GM18951 (cell line): ENCODE data around the gene AQP9.

Experiments used
- POLR2A ChIP-seq: IDR thresholded peaks from 4 replicates; pipeline ENCODE4 v1.6.1; 2011; ENCODE audit warnings: mild to moderate bottlenecking; ENCODE audit not compliant: insufficient read length, insufficient read depth; ENCODE audit errors: extremely low read depth
- in situ Hi-C: fragments of 300-500 bp; cut with MboI; formaldehyde crosslinking; loops from one replicate; pipeline ENCODE4 v1.12.0; 2022; ENCODE audit warnings: low sequenced_read_pairs, mixed read lengths, inconsistent platforms; ENCODE audit not compliant: unreplicated experiment

Gene AQP9

DNA sequence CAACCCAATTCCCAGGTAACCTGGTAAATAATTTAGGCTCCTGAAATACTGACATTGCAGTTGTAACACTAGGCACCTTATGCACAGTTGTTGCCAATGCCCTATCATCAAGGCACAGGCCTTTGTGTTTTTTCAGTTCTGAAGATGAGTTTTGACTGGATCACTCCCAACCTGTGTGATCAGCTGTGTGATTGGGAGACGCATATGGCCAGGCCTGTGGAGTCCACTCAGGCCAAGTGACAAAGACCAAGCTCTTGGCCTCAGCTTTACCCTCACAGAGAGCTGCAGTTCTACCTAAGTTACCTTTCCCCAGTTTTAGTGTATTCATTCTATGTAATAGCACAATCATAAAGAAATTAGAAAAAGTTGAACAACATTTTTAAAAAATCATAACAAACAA is 19.2 kb upstream of the AQP9 start:
- in situ Hi-C loops = no loop called here
- TF ChIP-seq POLR2A = no peak

DNA sequence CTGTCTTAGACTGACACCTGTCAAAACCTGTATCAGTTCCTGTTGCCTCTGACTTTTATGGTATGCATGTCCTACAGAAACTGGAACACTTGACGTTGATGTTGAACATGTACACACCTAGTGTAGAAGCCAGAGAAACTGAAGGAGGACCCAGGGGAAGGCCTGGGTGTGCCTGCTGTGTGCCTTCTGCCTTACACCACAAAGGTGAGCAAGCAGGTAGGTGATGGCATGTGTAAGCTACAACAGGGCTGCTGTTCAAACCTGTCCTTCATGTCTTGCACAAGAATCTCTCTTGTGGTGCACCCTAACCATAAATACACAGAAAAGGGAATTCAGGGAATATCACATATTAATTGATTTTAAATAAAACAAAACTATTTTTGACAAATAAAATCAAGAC is 13.6 kb upstream of the AQP9 start:
- in situ Hi-C loops = no loop called here
- no peak for TF ChIP-seq POLR2A

DNA sequence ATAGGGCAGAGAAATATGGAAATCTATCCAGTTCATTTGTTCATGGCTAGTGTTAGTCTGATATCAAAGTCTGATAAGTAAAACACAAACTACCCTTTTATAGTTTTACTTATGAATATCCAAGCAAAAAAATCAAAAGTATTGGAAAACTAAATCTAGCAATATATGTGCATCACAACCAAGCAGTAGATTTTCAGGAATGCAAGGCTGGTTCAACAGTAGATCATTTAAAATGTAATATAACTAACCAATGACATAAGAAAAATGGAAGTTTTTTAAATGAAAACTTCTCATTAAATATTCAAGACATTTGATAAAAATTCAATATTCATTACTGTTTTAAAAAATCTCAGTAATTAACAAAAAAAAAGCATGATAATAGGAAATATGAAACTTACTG is 12.8 kb upstream of the AQP9 start:
- in situ Hi-C loops = no loop called here
- no peak for TF ChIP-seq POLR2A

DNA sequence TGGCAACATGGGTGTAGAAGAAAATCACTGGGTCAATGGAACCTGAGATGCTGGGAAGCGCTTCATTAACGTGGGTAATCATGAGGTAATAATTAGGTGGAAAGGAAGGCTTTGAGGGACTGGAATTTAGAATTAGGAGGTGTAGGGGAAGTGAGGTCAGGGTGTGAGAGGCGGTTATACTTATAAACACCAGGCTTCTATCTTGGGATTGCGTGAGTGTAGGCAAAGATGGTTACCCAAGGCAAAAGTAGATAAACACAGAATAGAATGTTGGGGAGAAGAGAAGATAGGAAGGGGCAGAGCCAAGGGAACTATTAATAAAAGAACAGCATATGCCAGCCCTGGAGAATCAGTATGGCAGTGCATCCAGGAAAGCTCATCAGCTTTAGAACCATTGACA is 3.3 kb upstream of the AQP9 start:
- in situ Hi-C loops = no loop called here
- no peak for TF ChIP-seq POLR2A

DNA sequence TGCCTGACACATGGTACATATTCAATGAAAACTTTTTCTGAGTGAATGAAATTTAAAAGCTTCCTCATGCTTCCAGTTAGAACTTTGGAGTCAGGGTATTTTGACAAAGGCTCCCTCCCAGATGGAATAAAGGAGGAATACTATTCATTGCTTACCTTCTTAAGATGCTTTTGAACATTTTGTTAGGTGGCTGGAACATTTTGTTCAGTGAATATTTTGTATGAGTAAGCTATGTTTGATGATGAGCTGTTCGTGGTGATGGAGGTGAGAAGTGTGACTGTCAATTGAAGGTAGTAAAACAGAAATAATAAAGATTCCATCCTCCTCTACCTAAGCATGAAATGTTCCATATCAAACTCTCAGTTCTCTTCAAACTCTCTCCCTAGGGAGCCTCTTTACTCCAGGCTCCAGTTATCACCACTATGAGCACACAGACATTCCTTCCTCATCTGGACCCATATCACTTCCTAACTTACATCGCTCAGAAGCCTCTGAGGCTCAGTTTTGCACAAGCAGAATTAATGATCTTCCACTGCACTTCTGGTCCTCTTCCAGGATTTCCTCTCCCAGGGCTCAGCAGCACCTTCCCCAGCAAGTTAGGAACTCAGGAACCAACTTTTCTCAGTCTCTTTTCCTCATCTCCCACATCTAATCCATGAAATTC is 2.5 kb upstream of the AQP9 start:
- in situ Hi-C loops = no loop called here
- no peak for TF ChIP-seq POLR2A

DNA sequence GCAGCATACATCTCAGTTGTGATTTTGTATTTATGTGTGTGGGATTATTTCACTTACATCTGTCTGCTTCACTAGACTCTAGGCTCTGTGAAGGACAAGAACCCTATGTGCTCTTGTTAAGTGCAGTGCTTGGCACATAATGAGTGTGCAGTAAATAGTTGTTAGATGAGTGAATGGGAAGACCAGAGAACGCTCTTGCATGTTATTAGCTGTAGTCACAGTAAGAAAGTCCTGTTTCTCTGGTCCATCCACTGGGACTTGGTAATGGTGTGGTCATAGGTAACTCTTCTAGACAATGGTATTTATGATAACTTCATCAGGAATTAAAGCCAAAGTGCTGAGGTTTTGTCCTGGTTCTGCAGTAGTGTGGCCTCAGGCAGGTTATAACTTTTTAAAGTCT is 1.4 kb upstream of the AQP9 start:
- no peak for TF ChIP-seq POLR2A
- in situ Hi-C loops = no loop called here

DNA sequence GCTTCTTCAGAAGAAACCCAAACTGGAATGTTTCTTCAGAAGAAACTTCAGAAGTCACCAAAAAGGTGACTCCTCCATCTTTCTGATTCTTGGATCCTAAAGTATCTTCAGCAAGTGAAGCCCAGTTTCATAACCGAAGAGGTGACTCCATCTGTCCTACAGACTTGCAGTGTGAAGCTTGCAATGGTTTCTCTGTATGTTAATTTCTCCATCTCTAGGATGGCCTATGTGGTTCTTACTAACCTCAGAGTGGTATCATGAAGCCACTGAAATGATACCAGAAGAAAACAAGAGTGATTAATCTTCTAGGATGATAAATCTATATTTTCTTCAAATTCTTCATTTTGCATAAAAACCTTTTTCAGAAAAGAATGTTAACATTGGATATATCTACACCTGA is 495 bp upstream of the AQP9 start:
- in situ Hi-C loops = no loop called here
- TF ChIP-seq POLR2A = no peak

DNA sequence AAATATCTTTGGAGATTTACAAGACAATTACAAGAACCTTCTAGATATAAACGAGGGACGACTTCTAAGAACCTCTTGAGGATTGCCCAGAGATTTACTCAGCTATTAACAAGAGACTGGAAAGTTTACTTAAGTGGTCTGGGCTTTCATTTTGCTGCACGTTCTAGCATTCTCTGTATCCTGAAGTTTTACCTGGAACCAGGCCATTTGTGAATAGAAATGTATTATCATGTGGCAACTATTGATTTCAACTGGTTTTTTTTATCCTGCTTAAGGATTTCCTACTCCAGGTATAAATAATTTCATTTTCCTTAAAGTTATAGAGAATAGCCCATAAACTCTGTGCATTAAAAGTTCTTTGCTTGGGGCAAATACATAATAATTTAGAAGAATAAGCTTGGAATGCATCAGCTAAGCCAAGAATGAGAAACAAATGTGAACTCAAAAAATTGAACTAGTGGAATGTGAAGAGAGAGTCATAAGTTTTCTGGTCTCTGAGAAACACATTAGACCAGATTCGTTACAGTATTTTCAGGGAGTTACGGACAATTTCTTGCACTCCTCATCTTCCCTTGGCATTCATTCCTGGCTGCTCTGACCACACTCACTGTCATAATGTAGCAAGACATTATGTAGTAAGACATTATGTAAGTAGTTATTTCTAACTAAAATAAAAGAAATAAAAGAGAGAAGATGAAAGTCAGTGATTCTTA is 1.3 kb downstream of the AQP9 start:
- no peak for TF ChIP-seq POLR2A
- in situ Hi-C loops = no loop called here

DNA sequence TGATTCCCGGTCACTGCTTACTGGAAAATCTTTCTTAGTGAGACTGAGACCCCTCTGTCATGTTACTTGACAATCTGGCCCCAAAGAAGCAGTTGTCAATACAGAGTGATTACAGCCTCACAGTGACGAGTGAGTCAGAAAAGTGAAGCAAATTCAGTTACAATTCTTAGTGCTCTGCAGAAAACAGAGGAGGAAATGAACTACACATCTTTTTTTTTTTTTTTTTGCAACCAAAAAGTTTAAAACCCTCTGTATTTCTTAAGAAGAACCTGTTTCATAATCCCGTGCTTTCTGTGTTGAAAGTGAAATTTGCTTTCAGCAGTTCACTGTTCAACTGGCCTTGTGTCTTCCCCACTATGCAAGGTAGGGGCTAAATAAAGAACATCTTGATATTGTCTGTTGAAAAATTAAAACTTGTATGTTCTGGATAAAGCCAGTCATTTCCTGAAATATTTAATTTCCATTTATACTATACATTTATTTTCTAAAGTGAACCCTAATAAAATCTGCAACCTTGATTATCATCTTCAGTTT is 1.9 kb downstream of the AQP9 start:
- in situ Hi-C loops = no loop called here
- TF ChIP-seq POLR2A = no peak

DNA sequence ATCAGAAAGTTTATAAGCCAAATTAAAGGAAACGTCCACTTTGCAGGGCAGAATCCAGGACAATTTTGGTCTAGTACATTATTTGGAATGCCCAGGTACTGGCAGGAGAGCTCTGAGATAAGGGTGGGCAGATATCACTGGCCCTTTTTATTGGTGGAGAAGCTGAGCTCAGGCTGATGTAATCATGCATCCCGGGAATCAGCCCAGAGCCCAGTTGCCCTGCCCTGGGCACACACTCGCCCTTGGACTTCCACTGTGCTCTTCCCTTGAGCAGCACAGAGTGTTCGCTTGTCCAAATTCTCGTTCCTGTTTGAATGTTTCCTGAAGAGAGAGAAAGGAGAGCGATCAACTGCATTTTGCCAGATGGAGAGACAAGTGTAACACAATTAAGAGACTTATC is 3.7 kb downstream of the AQP9 start:
- in situ Hi-C loops = no loop called here
- no peak for TF ChIP-seq POLR2A

DNA sequence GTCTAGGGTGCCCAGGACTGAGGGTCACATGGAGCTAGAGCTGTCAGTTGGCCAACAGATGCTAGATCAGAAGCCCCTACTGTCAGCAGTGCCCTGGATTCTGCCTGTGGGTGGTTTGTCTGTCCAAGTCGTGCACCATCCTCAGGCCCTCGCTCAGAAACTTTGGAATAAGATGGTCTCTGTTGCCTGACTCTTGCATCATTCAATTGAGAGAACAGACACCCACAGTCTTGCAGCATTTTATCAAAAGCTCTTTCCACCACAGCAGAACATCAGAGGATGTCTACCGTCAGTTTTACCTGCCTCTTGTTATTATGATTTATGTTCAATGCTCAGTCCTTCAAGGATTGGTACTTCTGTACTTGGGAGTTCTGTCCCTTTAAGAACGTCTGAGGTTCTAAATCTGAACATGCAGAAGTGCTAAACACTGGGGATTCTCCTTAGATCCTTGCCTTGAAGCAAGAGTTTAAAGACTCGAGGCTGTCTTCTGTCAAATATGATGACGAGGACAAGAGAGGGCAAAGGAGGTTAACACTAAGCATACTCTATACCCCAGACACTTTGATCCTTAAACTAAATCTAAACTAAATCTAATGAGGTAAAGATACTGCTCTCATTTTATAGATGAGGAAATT is 4.8 kb downstream of the AQP9 start:
- in situ Hi-C loops = no loop called here
- TF ChIP-seq POLR2A = no peak

DNA sequence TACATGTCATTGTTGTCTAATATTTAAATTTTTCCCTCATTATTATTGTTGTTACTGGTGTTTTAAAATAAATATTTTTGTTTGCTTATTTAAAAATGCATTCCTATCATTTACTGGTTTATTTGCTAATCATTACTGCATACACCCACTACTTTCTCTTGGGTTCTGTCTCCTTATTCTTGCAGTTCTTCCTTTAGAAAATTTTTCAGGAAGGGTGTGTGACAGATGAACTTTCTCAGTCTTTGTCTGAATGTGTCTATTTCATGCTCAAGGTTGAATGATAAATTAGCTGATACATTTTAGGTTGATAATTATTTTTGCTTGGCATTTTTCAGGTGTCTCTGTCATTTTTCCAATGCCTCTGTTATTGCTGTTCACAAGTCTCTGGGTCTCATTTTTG is 7.4 kb downstream of the AQP9 start:
- TF ChIP-seq POLR2A = no peak
- in situ Hi-C loops = no loop called here

DNA sequence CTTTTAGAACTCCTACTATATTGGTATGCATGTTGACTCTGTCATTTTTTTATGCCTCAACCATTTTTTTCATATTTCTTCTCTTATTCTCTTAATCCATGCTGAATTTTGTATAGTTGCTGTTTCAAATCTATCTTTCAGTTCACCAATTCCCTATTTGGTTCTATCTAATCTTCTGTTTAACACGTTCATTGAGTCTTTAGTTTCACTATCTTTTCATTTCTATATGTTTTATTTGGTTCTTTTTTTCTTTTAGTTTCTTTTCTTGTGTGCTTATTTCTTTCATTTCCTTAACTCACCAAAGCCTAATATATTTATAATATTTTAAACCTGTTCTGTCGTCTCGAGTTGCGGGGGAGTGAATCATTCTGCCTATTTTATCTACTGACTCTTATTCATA is 8.0 kb downstream of the AQP9 start:
- no peak for TF ChIP-seq POLR2A
- in situ Hi-C loops = no loop called here

DNA sequence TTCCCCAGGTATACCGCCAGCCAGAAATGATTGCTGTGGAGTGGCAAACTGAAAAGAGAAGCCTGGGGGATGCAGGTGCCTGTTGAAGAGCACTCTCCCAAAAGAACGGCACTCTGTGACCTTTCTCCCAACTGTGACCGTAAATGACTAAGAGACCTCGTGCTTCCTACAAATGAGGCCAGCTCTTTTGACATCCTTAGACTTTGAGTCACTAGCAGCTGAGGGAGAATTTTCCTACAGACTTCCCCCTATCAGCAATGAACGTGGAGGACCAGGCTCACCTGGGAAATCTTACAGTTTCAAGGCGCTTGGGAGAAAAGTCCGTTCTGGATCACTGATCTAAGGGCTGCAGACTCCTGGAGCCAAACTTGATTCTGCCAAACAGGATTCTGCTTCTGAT is 8.6 kb downstream of the AQP9 start:
- TF ChIP-seq POLR2A = no peak
- in situ Hi-C loops = no loop called here
